GM18526 (cell line): ENCODE data around the gene HOXC9.

Experiments used
- POLR2A ChIP-seq: IDR thresholded peaks from 3 replicates; pipeline ENCODE4 v1.6.1; 2011; ENCODE audit not compliant: insufficient read length; ENCODE audit errors: extremely low read depth

Gene HOXC9

GRCh38 chr12:53977596-53978445, 22.1 kb upstream of the HOXC9 start:
- TF ChIP-seq POLR2A: no peak

GRCh38 chr12:53978477-53979356, 21.2 kb upstream of the HOXC9 start:
- no peak for TF ChIP-seq POLR2A

GRCh38 chr12:53980104-53980801, 19.7 kb upstream of the HOXC9 start:
- no peak for TF ChIP-seq POLR2A

GRCh38 chr12:53980802-53981496, 19.0 kb upstream of the HOXC9 start:
- no peak for TF ChIP-seq POLR2A

GRCh38 chr12:53981634-53982565, 18.1 kb upstream of the HOXC9 start:
- TF ChIP-seq POLR2A: no peak

GRCh38 chr12:53982648-53983567, 17.1 kb upstream of the HOXC9 start:
- no peak for TF ChIP-seq POLR2A

- TF ChIP-seq POLR2A: no peak
Observed at GRCh38 chr12:53983568-53983949, 16.4 kb upstream of the HOXC9 start.

GRCh38 chr12:53983950-53984572, 15.9 kb upstream of the HOXC9 start:
- no peak for TF ChIP-seq POLR2A

- no peak for TF ChIP-seq POLR2A
Observed at GRCh38 chr12:53984901-53985691, 14.9 kb upstream of the HOXC9 start, which contains the start of gene HOXC10. Gene HOXC10, plus strand, starts transcription at chr12:53985146. Its CDS starts 114 bp downstream, at chr12:53985260.

- TF ChIP-seq POLR2A: no peak
Observed at GRCh38 chr12:53985692-53985993, 14.3 kb upstream of the HOXC9 start.

GRCh38 chr12:53985994-53986685, 13.8 kb upstream of the HOXC9 start:
- TF ChIP-seq POLR2A: no peak
